Islet of Langerhans (tissue), 1 donor: ENCODE results near the gene UBA6.

ENCODE experiments used
- FAIRE-seq: peaks from one replicate; lab custom pipeline; 2011; peaks lifted over from hg19 to GRCh38; lab: Jason Lieb, UNC

Gene UBA6

DNA sequence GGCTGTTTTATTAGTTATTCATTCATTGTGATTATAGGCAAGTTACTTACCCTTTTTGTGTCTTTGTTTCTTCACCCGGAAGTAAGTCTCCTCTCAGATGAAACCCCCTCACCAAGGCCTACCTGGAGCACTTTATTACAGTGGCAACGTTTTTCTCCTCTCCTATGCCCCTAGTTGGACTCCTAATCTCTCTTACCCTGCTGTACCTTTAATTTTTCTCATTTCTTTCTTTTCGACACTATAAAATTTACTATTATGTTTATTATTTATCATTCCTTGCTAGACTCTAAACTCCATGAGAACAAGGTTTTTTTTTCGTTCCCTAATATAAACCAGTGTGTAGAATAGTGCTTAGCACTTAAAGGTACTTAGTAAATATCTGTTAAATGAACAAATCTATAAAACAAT, 124.9 kb downstream of the UBA6 start:
- no peak for FAIRE-seq

DNA sequence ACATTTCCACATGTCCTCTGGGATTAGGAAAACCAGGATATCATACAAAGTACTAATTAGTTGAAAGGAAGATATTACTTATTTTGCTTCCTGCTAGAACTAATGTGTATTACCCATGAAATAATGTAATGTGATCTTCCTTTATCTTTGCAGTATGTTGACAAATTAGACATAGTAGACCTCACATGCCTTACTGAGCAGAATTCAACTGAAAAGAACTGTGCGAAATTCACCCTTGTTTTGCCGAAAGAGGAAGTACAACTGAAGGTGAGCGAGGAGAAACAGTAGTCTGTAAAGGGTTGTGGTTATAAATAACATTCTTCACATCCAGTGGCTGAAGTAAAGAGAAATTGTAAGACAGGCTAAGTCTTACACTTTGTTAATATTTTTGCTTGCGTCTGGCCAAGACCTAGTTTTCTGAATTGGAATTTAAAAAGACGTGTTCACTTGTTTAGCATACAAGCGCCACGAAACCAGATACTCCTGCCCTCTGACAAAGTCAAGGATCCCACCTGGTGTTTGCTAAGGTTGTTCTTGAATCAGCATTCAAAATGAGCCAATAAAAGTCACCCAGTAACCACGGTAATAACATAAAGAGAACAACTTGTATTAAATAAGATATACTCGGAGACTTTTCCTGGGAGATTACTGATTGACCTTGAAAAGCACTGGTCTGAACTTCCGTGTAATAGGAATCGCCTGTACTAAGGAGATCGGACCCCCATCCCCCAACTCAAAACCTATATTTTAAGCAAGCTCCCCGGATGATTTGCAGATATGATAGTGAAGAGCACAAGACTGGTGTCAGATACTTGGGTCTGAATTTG, 125.5 kb downstream of the UBA6 start:
- peak; percentile 64 for FAIRE-seq

DNA sequence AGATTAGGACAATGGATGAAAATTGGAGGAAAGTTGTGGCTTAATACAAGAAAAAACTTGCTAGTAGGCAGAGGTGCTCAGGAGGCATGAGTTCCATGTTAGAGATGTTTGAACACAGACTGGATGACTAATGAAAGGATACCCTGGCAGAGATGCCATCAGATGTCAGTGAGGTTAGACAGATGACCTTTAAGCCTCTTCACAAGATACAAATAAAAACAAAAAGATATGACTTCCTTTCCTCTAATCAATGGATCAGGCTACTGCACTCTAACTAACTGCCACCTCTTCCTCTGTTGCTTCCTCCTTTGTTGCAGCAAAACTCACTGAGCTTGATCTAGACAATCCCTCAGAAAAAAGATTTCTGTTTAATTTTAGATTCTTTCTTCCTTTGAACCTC, 127.8 kb downstream of the UBA6 start:
- no peak for FAIRE-seq

DNA sequence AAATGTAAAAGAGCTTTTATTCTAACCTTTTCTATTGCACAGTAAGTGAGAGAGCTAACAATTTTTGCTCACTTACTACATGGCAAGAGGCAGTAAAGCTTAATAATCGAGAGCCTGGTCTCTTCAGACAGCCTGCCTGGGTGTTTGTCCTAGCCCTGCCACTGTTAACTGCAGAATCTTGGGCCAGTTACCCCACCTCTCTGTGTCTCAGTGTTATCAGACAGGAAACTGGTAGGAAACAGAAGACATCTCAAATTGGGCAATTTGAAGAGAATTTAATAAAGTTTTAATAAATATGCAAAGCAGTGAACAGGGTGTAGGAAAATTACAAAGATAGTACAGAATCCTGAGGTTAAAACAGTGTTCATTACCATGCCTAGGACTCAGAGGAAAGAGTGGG, 129.0 kb downstream of the UBA6 start:
- no peak for FAIRE-seq

DNA sequence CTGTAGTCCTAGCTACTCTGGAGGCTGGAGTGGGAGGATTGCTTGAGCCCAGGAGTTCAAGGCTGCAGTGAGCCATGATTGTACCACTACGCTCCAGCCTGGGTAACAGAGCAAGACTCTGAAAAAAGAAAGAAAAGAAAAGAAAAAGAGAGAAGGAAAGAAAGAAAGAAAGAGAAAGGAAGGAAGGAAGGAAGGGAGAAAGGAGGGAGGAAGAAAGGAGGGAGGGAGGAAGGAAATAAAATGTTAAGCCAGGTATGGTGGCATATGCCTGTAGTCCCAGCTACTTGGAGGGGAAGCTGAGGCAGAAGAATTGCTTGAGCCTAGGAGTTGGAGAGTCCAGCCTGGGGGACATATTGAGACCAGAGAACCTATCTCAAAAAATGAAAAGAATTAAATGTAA, 130.4 kb downstream of the UBA6 start:
- FAIRE-seq, result no peak

GRCh38 chr4:67568820-67569219, 132.1 kb downstream of the UBA6 start:
- FAIRE-seq, result no peak

GRCh38 chr4:67566335-67566734, 134.6 kb downstream of the UBA6 start:
- no peak for FAIRE-seq

GRCh38 chr4:67565284-67565683, 135.7 kb downstream of the UBA6 start:
- no peak for FAIRE-seq
